Liver (tissue), 9 donors: ENCODE measurements around the gene CAP2. TPM values are rescaled to one million over a fixed set of nuclear protein-coding genes. Genes with fewer than 3 reads are reported as not detected.

Experiments
- DNase-seq: peaks from one replicate; pipeline ENCODE4 v3.0.0-alpha.2; 2017; ENCODE audit warnings: low spot score
- H3K27ac ChIP-seq, 2 donors: one replicate each; pipeline ENCODE4 v1.7.0; 2013; ENCODE audit warnings: inconsistent platforms in 2 of 2, low read length in 2 of 2, control low read depth in 1 of 2, low read depth in 1 of 2, mild to moderate bottlenecking in 1 of 2
- H3K27me3 ChIP-seq, 4 donors: one replicate each; pipeline versions ENCODE4 v1.6.1 to v1.7.0; 2013; ENCODE audit warnings: low read length in 3 of 4, inconsistent platforms in 1 of 4, mild to moderate bottlenecking in 1 of 4, moderate library complexity in 1 of 4; ENCODE audit not compliant: control insufficient read depth in 4 of 4, insufficient read depth in 4 of 4
- H3K36me3 ChIP-seq, 4 donors: one replicate each; pipeline versions ENCODE4 v1.6.1 to v1.7.0; 2013; ENCODE audit warnings: low read length in 3 of 4, mild to moderate bottlenecking in 3 of 4, low read depth in 1 of 4, moderate library complexity in 1 of 4; ENCODE audit not compliant: control insufficient read depth in 4 of 4, insufficient read depth in 3 of 4
- H3K4me1 ChIP-seq, 4 donors: one replicate each; pipeline versions ENCODE4 v1.6.1 to v1.7.0; 2013; ENCODE audit warnings: low read length in 3 of 4, mild to moderate bottlenecking in 3 of 4, moderate library complexity in 1 of 4; ENCODE audit not compliant: control insufficient read depth in 4 of 4, insufficient read depth in 4 of 4
- H3K4me3 ChIP-seq, 3 donors: one replicate each; pipeline versions ENCODE4 v1.6.1 to v1.7.0; 2013; ENCODE audit warnings: low read length in 3 of 3, control low read depth in 1 of 3, low read depth in 1 of 3, mild to moderate bottlenecking in 1 of 3
- H3K9ac ChIP-seq, 2 donors: one replicate each; pipeline ENCODE4 v1.7.0; 2013; ENCODE audit warnings: low read length in 2 of 2, mild to moderate bottlenecking in 2 of 2, moderate library complexity in 2 of 2, control low read depth in 1 of 2, low read depth in 1 of 2
- H3K9me3 ChIP-seq, 4 donors: one replicate each; pipeline versions ENCODE4 v1.6.1 to v1.7.0; 2013; ENCODE audit warnings: low read length in 3 of 4; ENCODE audit not compliant: control insufficient read depth in 4 of 4
- ATF3 ChIP-seq: IDR thresholded peaks from 2 replicates; pipeline ENCODE4 v1.6.1; 2016; ENCODE audit warnings: antibody characterized with exemption
- CTCF ChIP-seq: fragments of 150-350 bp; IDR thresholded peaks from 2 replicates; pipeline ENCODE4 v1.5.1; 2017; ENCODE audit warnings: improper control_type of control experiment, low read depth, low read length; ENCODE audit not compliant: missing input control
- EGR1 ChIP-seq, 2 donors: IDR thresholded peaks; 2 replicates each; pipeline ENCODE4 v1.6.1; 2016 to 2018; ENCODE audit warnings: antibody characterized with exemption in 2 of 2, low read depth in 2 of 2
- FOXA1 ChIP-seq: IDR thresholded peaks from 2 replicates; pipeline ENCODE4 v1.6.1; 2016; ENCODE audit warnings: antibody characterized with exemption
- FOXA2 ChIP-seq: IDR thresholded peaks from 2 replicates; pipeline ENCODE4 v1.6.1; 2016; ENCODE audit warnings: antibody characterized with exemption
- GABPA ChIP-seq, 2 donors: IDR thresholded peaks in 1 of 2; conservative IDR thresholded peaks in 1 of 2; 2 replicates each; pipeline ENCODE4 v1.6.1; 2016; ENCODE audit warnings: antibody characterized with exemption in 2 of 2, mild to moderate bottlenecking in 1 of 2, moderate library complexity in 1 of 2
- HNF4A ChIP-seq, 2 donors: conservative IDR thresholded peaks; 2 replicates each; pipeline ENCODE4 v1.6.1; 2016; ENCODE audit warnings: antibody characterized with exemption in 2 of 2, mild to moderate bottlenecking in 2 of 2
- HNF4G ChIP-seq: IDR thresholded peaks from 2 replicates; pipeline ENCODE4 v1.6.1; 2016; ENCODE audit warnings: antibody characterized with exemption
- MAX ChIP-seq: IDR thresholded peaks from 2 replicates; pipeline ENCODE4 v1.6.1; 2016; ENCODE audit warnings: antibody characterized with exemption
- NR2F2 ChIP-seq: IDR thresholded peaks from 2 replicates; pipeline ENCODE4 v1.6.1; 2016; ENCODE audit warnings: antibody characterized with exemption
- REST ChIP-seq: IDR thresholded peaks from 2 replicates; pipeline ENCODE4 v1.6.1; 2016; ENCODE audit warnings: antibody characterized with exemption, mild to moderate bottlenecking
- RXRA ChIP-seq, 2 donors: IDR thresholded peaks; 2 replicates each; pipeline ENCODE4 v1.6.1; 2017 to 2018; ENCODE audit warnings: antibody characterized with exemption in 2 of 2, mild to moderate bottlenecking in 1 of 2
- SP1 ChIP-seq: IDR thresholded peaks from 2 replicates; pipeline ENCODE4 v1.6.1; 2018; ENCODE audit warnings: antibody characterized with exemption, mild to moderate bottlenecking
- TAF1 ChIP-seq: conservative IDR thresholded peaks from 2 replicates; pipeline ENCODE4 v1.6.1; 2016; ENCODE audit warnings: antibody characterized with exemption, mild to moderate bottlenecking
- YY1 ChIP-seq: IDR thresholded peaks from 2 replicates; pipeline ENCODE4 v1.6.1; 2016; ENCODE audit warnings: antibody characterized with exemption, mild to moderate bottlenecking
- ZBTB33 ChIP-seq: IDR thresholded peaks from 2 replicates; pipeline ENCODE4 v1.6.1; 2016; ENCODE audit warnings: antibody characterized with exemption
- WGBS: extraction: QIAGEN DNeasy Blood & Tissue Kit; methylation state at CpG from one replicate; pipeline ENCODE4 v1.1.7; 2013; 5-methylcytosine and 5-hydroxymethylcytosine counted together
- polyA plus RNA-seq, 2 donors: library from polyadenylated mRNA; stranded (reverse) in 1 of 2; unstranded in 1 of 2; fragments of 200-250 nt in 1 of 2; fragments of >200 nt in 1 of 2; fragmentation: Nextera tagmentation in 1 of 2; extraction: Ambion mirVana in 1 of 2; gene quantifications; one replicate each; pipeline versions ENCODE4 v1.2.1 to v1.2.3, GENCODE V29; 2013 to 2015
- total RNA-seq, 2 donors: library from RNA; depleted of rRNA; stranded (reverse); fragments of >200 nt; gene quantifications; one replicate each; pipeline ENCODE4 v1.2.3, GENCODE V29; 2014
- donor health status: healthy.
- donor health status: healthy.
- donor health status: healthy.
- donor health status: healthy.
- donor health status: healthy.

CAP2 gene
- total and polyA plus RNA-seq, 4 donors = 1.2 to 6.4 (median 2.5) TPM

- H3K27ac ChIP-seq = no peak overlapping the region
- H3K9me3 ChIP-seq = no peaks in the 10 kb centered on the region
- H3K4me3 ChIP-seq = no peak overlapping the region
- H3K4me1 ChIP-seq = no peaks in the 10 kb centered on the region
- no peak overlapping the region for H3K9ac ChIP-seq
- no peak for DNase-seq
- no peaks in the 10 kb centered on the region for H3K27me3 ChIP-seq
- 95% methylated on average over 9 of the region's 9 CpGs for WGBS
- no peaks in the 10 kb centered on the region for H3K36me3 ChIP-seq
- TF ChIP-seq CTCF (no peak), FOXA2 (no peak), GABPA (IDR thresholded peaks at IDR 0.05 in 1 of 2, conservative IDR thresholded peaks at IDR 0.05 in 1 of 2) (no peak), TAF1 (no peak), HNF4A (conservative IDR thresholded peaks at IDR 0.05) (no peak), NR2F2 (no peak), ATF3 (no peak)
Observed at GRCh38 chr6:17551383-17551958, 158.1 kb downstream of the CAP2 start.

- 94% methylated on average over 3 of the region's 3 CpGs for WGBS
- H3K4me3 ChIP-seq = no peak overlapping the region
- H3K4me1 ChIP-seq = no peaks in the 10 kb centered on the region
Observed at GRCh38 chr6:17552861-17553260, 159.5 kb downstream of the CAP2 start.

More at GRCh38 chr6:17552861-17553260, 159.5 kb downstream of the CAP2 start:
- Histone ChIP-seq H3K9me3 (no peaks in the 10 kb centered on the region), H3K36me3 (no peaks in the 10 kb centered on the region), H3K9ac (no peak overlapping the region), H3K27ac (no peak overlapping the region), H3K27me3 (no peaks in the 10 kb centered on the region)
- DNase-seq = no peak
- TF ChIP-seq RXRA (IDR thresholded peaks at IDR 0.05) (no peak), ATF3 (no peak), HNF4G (no peak), SP1 (no peak), ZBTB33 (no peak), REST (no peak), YY1 (no peak), HNF4A (conservative IDR thresholded peaks at IDR 0.05) (no peak), CTCF (no peak), MAX (no peak), NR2F2 (no peak), FOXA2 (no peak), GABPA (IDR thresholded peaks at IDR 0.05 in 1 of 2, conservative IDR thresholded peaks at IDR 0.05 in 1 of 2) (no peak), TAF1 (no peak), EGR1 (IDR thresholded peaks at IDR 0.05; ENCODE audit: low read depth in 2 of 2) (no peak), FOXA1 (no peak)
